Measurements from ENCODE around the gene ARL5C.
A peak's percentile ranks its signal among the peaks of the same experiment; 100 is the strongest.

- TF ChIP-seq YY1 (IDR thresholded peaks at IDR 0.05; ENCODE audit: low read depth) (no peak), REST (IDR thresholded peaks at IDR 0.05; ENCODE audit: low read depth) (no peak), TAF1 (IDR thresholded peaks at IDR 0.05; ENCODE audit: low read depth) (no peak), CEBPB (IDR thresholded peaks at IDR 0.05) (no peak), RAD21 (IDR thresholded peaks at IDR 0.05; ENCODE audit: low read depth) (no peak), EP300 (IDR thresholded peaks at IDR 0.05; ENCODE audit: borderline replicate concordance) (no peak), EGR1 (IDR thresholded peaks at IDR 0.05) (no peak), MAX (IDR thresholded peaks at IDR 0.05) (no peak), USF1 (IDR thresholded peaks at IDR 0.05) (0 out of 2 replicates have a peak, but pooled peaks have one; percentile 25), FOXM1 (IDR thresholded peaks at IDR 0.05; ENCODE audit: borderline replicate concordance, low read depth) (no peak), NFIC (IDR thresholded peaks at IDR 0.05) (no peak), CREB1 (IDR thresholded peaks at IDR 0.05; ENCODE audit: low read depth) (no peak)
Observed at GRCh38 chr17:39118674-39119419, 47.1 kb downstream of the ARL5C start.

Data from Ishikawa (cell line).